HG02981 (cell line): ENCODE results near the gene SNX19.

Experiments used
- ATAC-seq: cut with Tn5 transposase; IDR thresholded peaks from one replicate; pipeline ENCODE4 v1.9.1; 2021; ENCODE audit warnings: mild to moderate bottlenecking, moderate library complexity; ENCODE audit not compliant: unreplicated experiment

Gene SNX19

GRCh38 chr11:130906616-130907015, 9.7 kb downstream of the SNX19 start:
- ATAC-seq = no peak

- ATAC-seq = no peak
Observed at GRCh38 chr11:130905512-130905911, 10.8 kb downstream of the SNX19 start.

DNA sequence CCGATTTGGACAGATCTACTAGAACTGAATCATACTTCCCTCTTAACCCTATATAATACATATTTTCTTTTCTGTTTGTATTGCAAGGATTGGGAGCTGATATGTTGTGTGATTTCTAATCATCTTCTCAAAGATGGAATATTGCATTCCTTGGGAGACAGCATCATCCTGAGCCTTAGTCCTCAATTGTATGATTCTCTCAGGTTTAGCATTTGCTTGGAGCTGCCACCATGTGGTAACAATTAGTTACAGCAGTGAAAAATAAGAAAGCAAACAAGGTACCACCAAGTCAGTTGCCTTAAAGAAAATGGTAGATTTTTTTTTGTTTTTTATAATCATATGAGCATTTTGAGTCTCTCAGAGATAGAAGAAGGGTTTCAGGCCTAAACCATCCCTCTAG, 11.9 kb downstream of the SNX19 start:
- ATAC-seq = no peak

DNA sequence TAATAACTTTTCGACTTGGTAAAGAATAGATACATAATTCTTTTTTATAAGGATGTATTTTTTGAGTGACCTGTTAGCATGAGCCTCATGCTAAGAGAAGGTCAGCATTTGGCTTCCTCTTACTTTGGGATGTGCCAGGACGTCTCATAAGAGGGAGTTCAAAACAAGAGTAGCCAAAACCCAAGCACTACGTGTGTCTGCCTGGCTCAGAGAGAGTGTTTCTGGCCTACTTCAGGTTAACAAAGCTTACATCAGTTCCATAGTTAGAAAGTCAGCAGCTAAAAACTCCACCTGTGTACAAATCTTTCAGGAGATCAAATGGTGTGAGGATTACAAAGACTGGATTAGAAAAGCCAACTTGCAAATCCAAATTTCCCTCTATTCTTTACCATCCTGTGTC, 13.9 kb downstream of the SNX19 start:
- ATAC-seq = no peak

- ATAC-seq = no peak
Observed at GRCh38 chr11:130899106-130899505, 17.2 kb downstream of the SNX19 start.

- ATAC-seq = no peak
Observed at GRCh38 chr11:130897262-130898182, 18.8 kb downstream of the SNX19 start.

- ATAC-seq = peak; percentile 96
Observed at GRCh38 chr11:130894322-130895025, 21.8 kb downstream of the SNX19 start.

DNA sequence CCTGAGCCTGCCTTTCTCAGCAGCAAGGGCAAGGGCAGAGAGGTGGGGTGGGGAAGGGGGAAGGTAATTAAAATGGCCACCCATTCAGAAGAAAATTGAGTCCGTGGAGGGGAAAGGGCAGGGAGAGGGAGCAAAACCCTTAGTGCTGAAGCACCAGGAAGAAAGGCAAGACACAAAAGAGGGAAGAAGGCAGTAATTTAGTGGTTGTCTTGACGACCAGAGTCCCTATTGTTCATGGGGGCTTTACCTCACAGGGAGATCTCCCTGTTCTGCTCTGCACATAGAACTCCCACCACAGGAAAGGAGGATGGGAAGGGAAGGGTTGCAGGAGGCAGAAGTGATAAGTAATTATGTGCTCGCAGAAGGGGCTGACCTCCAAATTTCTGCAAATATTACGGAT, 23.4 kb downstream of the SNX19 start:
- no peak for ATAC-seq

DNA sequence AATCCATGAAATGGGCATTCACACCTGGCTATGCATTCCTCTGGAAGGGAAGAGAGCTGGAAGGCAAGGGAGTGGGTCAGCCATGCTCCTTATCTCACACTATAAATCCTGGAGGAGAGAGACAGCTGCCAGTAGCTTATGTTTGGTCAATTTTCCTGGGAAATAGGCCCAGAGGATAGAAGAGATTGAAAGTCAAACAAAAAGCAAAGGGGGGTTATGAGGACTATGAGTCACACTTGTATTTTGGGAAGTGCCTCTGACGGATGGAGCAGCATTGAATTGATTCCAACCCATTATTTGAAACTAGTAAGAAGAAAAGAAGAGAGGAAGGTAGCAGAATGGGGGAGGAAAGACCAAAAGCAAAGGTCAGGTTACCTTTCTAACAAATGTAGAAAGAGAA, 25.0 kb downstream of the SNX19 start:
- no peak for ATAC-seq

GRCh38 chr11:130890039-130890745, 26.1 kb downstream of the SNX19 start:
- no peak for ATAC-seq

DNA sequence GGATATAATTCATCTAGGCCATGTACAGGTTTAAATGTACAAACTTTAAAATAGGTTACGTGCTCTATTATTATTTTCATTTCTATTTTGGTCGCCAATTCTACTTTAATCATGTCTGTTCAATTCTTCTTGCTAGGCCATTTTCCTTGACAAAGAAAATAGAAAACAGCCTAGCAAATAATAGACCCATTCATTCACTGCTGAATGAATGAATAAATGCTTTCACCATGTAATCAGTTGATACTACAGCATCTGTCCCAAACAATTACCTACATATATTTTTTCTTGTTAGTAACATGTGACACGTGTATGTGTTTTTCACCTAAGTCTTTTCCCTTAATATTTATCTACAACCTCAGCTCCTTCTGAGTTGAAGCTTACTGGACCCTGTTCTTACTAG, 27.5 kb downstream of the SNX19 start:
- ATAC-seq = no peak

DNA sequence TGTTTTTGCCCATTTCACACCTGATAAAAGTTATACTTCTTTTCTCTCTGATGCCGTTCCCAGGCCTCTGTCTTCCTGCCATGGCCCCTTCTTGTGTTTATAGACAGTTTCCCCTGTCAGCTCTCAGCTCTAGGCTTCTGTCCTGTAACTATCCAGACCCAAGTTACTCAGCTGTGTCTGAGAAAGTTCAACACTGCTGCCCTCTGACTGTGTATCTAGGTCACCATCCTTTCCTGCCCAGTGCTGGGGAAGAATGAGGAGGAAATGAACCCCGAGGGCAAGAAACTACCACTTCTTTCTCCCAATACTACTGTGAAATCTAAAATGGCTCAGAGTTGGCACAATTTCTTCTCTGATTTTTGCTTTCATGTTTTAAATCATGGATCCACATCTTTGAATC, 29.6 kb downstream of the SNX19 start:
- no peak for ATAC-seq

DNA sequence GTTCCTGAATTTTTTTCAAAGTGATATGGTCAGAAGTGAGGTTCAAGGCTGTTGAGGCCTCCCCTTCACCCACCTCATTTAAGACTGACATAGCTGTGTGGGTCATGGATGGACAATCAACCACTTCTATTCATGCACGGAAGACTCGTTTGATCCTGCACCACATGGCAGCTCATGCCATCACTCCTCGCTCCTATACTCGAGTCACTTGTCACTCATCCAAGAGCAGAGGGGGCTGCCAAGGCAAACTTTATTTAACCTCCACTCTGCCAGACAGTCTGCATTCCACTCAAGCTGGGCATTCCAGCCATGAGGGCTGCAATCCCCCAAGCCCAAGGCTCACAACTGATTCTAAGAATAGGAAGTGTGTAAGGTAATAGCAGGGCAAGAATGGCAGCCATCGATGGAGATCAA, 34.1 kb downstream of the SNX19 start:
- ATAC-seq = no peak

DNA sequence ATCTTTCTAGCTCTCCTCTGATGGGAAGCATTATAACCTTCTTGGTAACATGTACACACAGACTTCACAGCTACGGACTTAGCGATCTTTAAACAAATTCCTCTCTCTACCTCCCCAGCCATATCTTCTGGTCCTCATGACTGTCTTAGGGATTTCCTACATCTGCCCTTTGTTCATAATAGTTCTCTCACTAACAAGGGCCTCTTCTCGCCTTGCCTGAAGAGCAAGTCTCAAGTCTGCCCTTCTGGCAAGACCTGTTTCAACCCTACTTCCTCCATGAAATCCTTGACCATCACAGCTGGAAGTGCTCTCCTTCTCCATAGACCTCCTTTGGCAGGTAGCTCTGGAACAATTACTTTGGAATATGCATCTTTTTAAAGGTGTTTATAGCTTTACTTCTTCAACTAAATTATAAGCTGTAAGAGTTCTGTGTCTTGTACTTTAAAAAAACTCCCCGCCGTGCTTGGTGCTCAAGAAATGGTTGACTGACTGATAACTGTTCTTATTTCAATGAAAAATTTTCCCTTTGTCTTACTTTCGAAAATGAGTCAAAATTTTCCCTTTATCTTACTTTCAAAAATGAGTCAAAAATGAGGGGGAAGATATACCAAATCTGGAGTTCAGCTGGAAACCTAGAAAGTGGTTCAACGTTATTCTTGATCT, 34.7 kb downstream of the SNX19 start:
- no peak for ATAC-seq

- ATAC-seq = no peak
Observed at GRCh38 chr11:130879836-130880235, 36.4 kb downstream of the SNX19 start.

DNA sequence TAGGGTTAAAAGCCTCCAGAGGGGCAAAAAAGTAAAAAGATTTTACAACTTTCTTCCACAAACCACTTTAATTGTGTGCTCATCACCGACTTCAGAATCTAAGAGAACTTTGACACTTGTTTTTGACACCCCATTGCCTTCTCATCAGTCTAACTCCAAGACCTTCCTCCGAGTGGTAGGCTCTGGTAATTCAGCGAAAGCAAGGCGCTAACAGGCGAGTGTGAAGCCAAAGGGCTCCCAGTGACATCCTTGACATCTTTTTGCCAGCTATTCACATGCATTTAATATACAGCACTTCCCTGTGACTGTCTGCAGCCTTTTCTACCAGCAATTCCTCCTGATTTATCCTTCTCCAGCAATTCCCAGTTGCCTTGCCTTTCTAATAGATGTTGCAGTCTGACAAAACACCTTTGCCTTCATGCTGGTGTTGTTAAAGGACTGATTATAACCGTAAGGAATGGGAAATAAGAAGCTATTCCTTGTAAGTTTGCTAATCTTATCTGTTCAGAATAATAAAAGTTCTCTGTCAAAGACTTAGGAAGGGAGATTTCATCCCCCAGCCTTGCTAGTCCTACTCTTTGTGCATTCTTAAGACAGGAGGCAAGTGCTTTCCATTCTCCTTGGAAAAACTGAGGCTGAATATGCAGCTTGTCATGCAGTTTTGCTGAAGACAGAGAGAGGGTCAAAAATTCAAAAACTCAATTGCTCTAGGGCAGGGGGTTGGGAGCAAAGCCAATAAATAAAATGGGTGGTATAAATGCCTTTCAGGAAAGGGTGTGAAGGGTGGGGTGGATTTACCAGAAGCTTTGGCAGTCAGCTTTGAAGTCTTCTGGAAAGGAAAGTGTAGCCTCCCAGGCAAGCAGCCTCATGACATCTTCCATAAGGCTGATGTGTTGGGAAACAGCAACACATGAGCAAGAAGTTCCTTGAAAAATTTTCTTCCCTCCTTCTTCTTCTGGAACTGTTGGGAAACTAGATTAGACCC, 39.1 kb downstream of the SNX19 start:
- ATAC-seq = no peak

DNA sequence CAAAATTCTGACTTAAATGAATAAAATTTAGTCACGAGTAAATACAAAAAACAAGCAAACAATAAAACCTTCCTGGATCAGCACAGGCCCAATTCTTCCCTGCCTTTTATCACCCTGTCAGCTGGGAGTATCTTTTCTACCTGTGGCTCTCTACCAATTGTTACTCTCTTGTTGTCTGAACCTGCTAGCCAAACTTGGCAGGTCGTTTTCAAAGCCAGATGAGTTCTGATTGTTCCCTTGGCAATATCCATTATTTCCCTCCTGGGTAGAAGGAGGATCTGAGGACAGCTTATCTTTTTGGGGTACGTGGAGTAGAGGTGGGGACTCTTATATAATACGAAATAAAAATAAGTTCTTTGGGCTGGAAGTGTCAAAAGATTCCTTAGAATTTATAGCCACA, 40.2 kb downstream of the SNX19 start:
- no peak for ATAC-seq

GRCh38 chr11:130874955-130875531, 41.2 kb downstream of the SNX19 start:
- ATAC-seq = no peak

DNA sequence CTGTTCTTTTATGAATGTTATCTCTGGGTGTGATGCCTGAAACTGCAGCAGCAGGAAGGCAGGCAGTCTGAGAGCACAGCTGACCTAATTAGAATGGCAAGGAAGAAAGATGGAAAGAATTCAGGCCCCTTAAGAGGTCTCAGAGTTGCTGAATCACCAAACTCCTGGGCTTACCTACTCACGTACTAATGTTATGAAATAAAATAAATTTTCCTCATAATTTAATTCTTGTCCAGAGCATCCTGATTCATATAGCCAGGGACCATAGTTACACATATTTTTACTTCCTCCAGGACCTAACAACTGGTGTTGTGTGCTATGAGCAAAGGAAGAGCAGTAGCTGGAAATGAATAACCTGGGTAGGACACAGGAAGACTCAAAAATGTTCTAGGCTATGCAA, 41.9 kb downstream of the SNX19 start:
- no peak for ATAC-seq

DNA sequence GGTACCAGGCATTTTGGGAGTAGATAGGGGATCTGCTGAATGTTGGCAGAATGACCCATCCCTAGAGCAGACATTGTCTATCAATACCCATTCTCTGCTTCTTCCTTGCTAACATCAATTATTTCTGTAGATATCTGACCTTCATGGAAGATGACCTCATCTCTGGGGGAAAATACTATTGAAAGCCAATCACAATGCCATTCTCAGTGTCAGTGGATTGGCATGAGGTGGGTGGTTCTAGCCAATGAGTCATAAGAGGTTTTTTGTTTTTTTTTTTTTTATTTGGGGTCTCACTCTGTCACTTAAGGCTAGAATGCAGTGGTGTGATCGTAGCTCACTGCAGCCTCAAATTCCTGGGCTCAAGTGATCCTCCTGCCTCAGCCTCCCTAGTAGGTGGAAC, 42.5 kb downstream of the SNX19 start:
- ATAC-seq = no peak
